Hepatocyte (in vitro differentiated cells): ENCODE measurements around the gene CDC42BPB.

Experiments used
- CTCF ChIP-seq: fragments of 200-600 bp; sonication (generic); IDR thresholded peaks from 2 replicates; pipeline ENCODE4 v1.5.1; 2016; ENCODE audit warnings: antibody characterized with exemption, mild to moderate bottlenecking; ENCODE audit not compliant: poor library complexity
- EZH2 ChIP-seq: fragments of 200-600 bp; sonication (generic); IDR thresholded peaks from 2 replicates; pipeline ENCODE4 v1.6.1; 2016; ENCODE audit warnings: antibody characterized with exemption, mild to moderate bottlenecking, borderline replicate concordance

- TF ChIP-seq CTCF (no peak), EZH2 (no peak)
Observed at GRCh38 chr14:102985665-102986064, 71.7 kb downstream of the CDC42BPB start.
